NK-92 treated with Interleukin-12 subunit alpha and Interleukin-12 subunit beta, amount 100 ng/mL, for 24 hours (cell line): Measurements from ENCODE around the gene FMNL2.

ENCODE experiments used
- DNase-seq: peaks from one replicate; lab custom pipeline; 2025; lab: John Stamatoyannopoulos, UW

FMNL2 gene

GRCh38 chr2:152405206-152406118 is 70.5 kb downstream of the FMNL2 start:
- no peak for DNase-seq

- DNase-seq: no peak
Observed at GRCh38 chr2:152406119-152406835, 71.3 kb downstream of the FMNL2 start.

GRCh38 chr2:152406836-152407161 is 71.8 kb downstream of the FMNL2 start:
- DNase-seq: no peak

GRCh38 chr2:152407204-152407721 is 72.3 kb downstream of the FMNL2 start:
- DNase-seq: no peak

- DNase-seq: no peak
Observed at GRCh38 chr2:152407806-152408205, 72.8 kb downstream of the FMNL2 start.

GRCh38 chr2:152408254-152408653 is 73.3 kb downstream of the FMNL2 start:
- no peak for DNase-seq

- no peak for DNase-seq
Observed at GRCh38 chr2:152409386-152410164, 74.6 kb downstream of the FMNL2 start.

GRCh38 chr2:152410165-152410597 is 75.2 kb downstream of the FMNL2 start:
- no peak for DNase-seq

- no peak for DNase-seq
Observed at GRCh38 chr2:152411154-152411553, 76.2 kb downstream of the FMNL2 start.

GRCh38 chr2:152413228-152414030 is 78.5 kb downstream of the FMNL2 start:
- DNase-seq: no peak

- no peak for DNase-seq
Observed at GRCh38 chr2:152415231-152415642, 80.3 kb downstream of the FMNL2 start.

GRCh38 chr2:152415796-152416195 is 80.8 kb downstream of the FMNL2 start:
- DNase-seq: no peak

- DNase-seq: no peak
Observed at GRCh38 chr2:152418688-152419087, 83.7 kb downstream of the FMNL2 start.

GRCh38 chr2:152419944-152420343 is 85.0 kb downstream of the FMNL2 start:
- DNase-seq: no peak

- no peak for DNase-seq
Observed at GRCh38 chr2:152420363-152420762, 85.4 kb downstream of the FMNL2 start.

- DNase-seq: no peak
Observed at GRCh38 chr2:152420936-152421335, 86.0 kb downstream of the FMNL2 start.

- DNase-seq: no peak
Observed at GRCh38 chr2:152421521-152422370, 86.8 kb downstream of the FMNL2 start.

GRCh38 chr2:152423684-152424083 is 88.7 kb downstream of the FMNL2 start:
- no peak for DNase-seq

GRCh38 chr2:152425765-152426727 is 91.1 kb downstream of the FMNL2 start:
- no peak for DNase-seq
